Measurements from ENCODE around the gene SMAD5.

SMAD5 gene

GRCh38 chr5:136190904-136191303, 58.3 kb downstream of the SMAD5 start:
- TF ChIP-seq CTCF (IDR thresholded peaks at IDR 0.05; ENCODE audit: poor library complexity, severe bottlenecking) = no peak
- Histone ChIP-seq H3K4me3 (ENCODE audit: severe bottlenecking) (no peak overlapping the region), H3K36me3 (ENCODE audit: low read depth) (peaks cover 11% of the 10 kb centered on the region), H3K9me3 (ENCODE audit: severe bottlenecking) (no peaks in the 10 kb centered on the region), H3K27ac (ENCODE audit: poor library complexity, severe bottlenecking) (no peak overlapping the region), H3K27me3 (ENCODE audit: insufficient read depth, poor library complexity, severe bottlenecking) (peaks cover 40% of the 10 kb centered on the region), H3K4me1 (ENCODE audit: insufficient read depth, poor library complexity, severe bottlenecking) (no peaks in the 10 kb centered on the region)
- DNase-seq (ENCODE audit: low spot score) (no peak), ATAC-seq (ENCODE audit: low read depth) (no peak)

GRCh38 chr5:136191304-136192014, 58.8 kb downstream of the SMAD5 start:
- ATAC-seq (ENCODE audit: low read depth) (peak; percentile 53), DNase-seq (ENCODE audit: low spot score) (no peak)
- Histone ChIP-seq H3K27me3 (ENCODE audit: insufficient read depth, poor library complexity, severe bottlenecking) (peaks cover 40% of the 10 kb centered on the region), H3K9me3 (ENCODE audit: severe bottlenecking) (no peaks in the 10 kb centered on the region), H3K36me3 (ENCODE audit: low read depth) (peaks cover 11% of the 10 kb centered on the region), H3K27ac (ENCODE audit: poor library complexity, severe bottlenecking) (no peak overlapping the region), H3K4me1 (ENCODE audit: insufficient read depth, poor library complexity, severe bottlenecking) (no peaks in the 10 kb centered on the region), H3K4me3 (ENCODE audit: severe bottlenecking) (peak overlapping the region; percentile 13)
- TF ChIP-seq CTCF (IDR thresholded peaks at IDR 0.05; ENCODE audit: poor library complexity, severe bottlenecking) = no peak

- H3K9me3 ChIP-seq (ENCODE audit: severe bottlenecking) = no peaks in the 10 kb centered on the region
- ATAC-seq (ENCODE audit: low read depth) (peak; percentile 30), DNase-seq (ENCODE audit: low spot score) (no peak)
- H3K36me3 ChIP-seq (ENCODE audit: low read depth) = peaks cover 5% of the 10 kb centered on the region
- peak overlapping the region; percentile 13 for H3K4me3 ChIP-seq (ENCODE audit: severe bottlenecking)
- H3K27me3 ChIP-seq (ENCODE audit: insufficient read depth, poor library complexity, severe bottlenecking) = peaks cover 40% of the 10 kb centered on the region
- H3K4me1 ChIP-seq (ENCODE audit: insufficient read depth, poor library complexity, severe bottlenecking) = no peaks in the 10 kb centered on the region
- H3K27ac ChIP-seq (ENCODE audit: poor library complexity, severe bottlenecking) = no peak overlapping the region
- no peak for TF ChIP-seq CTCF (IDR thresholded peaks at IDR 0.05; ENCODE audit: poor library complexity, severe bottlenecking)
Observed at GRCh38 chr5:136192015-136192525, 59.4 kb downstream of the SMAD5 start.

- Histone ChIP-seq H3K27me3 (ENCODE audit: insufficient read depth, poor library complexity, severe bottlenecking) (peaks cover 40% of the 10 kb centered on the region), H3K9me3 (ENCODE audit: severe bottlenecking) (no peaks in the 10 kb centered on the region), H3K4me3 (ENCODE audit: severe bottlenecking) (peak within 1 kb of the TSS; percentile 13), H3K36me3 (ENCODE audit: low read depth) (no peaks in the 10 kb centered on the region), H3K4me1 (ENCODE audit: insufficient read depth, poor library complexity, severe bottlenecking) (no peaks in the 10 kb centered on the region), H3K27ac (ENCODE audit: poor library complexity, severe bottlenecking) (no peak within 1 kb of the TSS)
- DNase-seq (ENCODE audit: low spot score) = peak; percentile 61
- no peak for TF ChIP-seq CTCF (IDR thresholded peaks at IDR 0.05; ENCODE audit: poor library complexity, severe bottlenecking)
- peak; percentile 25 for ATAC-seq (ENCODE audit: low read depth)
Observed at GRCh38 chr5:136192526-136193321, 60.1 kb downstream of the SMAD5 start, which contains the start of gene SMIM32. TSS of gene SMIM32 (minus strand) at chr5:136193162. CDS start at chr5:136192524, 638 bp downstream.

Measured in RWPE2 (cell line).